Stromal cell of bone marrow (primary cell): Measurements from ENCODE around the gene ZFYVE28.

Source experiments
- DNase-seq: peaks from one replicate; pipeline ENCODE4 v3.0.0-alpha.2; 2012; ENCODE audit warnings: low read depth

Gene ZFYVE28

DNA sequence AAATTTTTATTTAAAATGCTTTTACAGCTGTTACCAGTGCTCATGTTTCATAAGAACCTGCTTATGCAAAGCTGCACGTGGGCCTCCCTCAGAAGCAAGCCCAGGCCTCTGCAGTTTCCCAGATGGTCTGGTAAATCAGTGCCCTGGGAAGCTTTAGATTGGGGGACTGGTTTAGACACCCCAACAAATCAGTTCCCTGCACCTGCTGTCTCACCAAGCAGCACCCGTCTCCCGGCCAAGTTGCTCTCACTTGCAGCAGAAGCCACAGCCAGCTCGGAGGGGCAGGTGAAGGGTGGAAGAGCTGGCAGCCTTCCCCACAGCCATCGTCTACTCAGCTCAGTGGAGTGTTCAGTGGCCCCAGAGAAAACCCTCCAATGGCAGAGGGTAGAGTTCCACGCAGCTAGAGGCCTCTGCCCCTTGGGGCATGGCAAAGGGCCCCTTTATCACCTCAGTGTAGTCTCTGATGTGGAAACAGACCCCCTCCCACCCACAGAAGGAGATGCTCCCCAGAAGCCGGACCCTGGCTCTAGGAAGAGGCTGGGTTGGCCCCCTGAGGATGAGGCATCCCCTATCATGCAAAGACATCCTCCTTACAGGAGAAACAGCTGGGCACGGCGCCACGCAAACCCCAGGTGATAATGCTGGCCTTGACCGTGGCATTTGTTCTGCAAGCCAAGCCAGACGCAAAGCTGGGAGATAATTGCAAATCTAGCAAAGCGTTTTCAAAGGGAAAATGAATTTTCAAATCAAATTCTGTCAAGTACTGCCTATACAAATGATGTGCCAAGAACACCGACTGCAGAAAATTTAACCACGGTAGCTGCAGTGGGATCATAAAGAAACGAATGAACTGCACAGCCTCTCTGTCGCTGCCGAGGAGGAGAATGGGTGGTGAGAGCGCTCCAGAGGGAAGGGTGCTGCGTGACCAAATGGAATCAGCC lies 51.9 kb downstream of the ZFYVE28 start:
- DNase-seq = no peak

DNA sequence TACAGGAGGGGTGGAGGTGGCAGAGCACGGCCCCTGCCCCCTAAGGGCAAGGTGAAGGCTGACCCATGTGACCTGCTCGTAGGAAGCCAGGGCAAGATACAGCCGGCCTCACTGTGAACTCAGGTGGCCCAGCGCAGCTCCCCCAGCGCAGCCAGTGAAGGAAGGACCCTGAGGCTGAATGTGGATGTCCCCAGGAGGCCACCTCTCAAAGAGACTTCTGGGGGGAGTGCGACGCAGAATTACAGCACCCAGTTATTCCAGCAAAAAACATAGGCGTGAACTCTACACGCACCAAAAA lies 52.6 kb downstream of the ZFYVE28 start:
- no peak for DNase-seq

DNA sequence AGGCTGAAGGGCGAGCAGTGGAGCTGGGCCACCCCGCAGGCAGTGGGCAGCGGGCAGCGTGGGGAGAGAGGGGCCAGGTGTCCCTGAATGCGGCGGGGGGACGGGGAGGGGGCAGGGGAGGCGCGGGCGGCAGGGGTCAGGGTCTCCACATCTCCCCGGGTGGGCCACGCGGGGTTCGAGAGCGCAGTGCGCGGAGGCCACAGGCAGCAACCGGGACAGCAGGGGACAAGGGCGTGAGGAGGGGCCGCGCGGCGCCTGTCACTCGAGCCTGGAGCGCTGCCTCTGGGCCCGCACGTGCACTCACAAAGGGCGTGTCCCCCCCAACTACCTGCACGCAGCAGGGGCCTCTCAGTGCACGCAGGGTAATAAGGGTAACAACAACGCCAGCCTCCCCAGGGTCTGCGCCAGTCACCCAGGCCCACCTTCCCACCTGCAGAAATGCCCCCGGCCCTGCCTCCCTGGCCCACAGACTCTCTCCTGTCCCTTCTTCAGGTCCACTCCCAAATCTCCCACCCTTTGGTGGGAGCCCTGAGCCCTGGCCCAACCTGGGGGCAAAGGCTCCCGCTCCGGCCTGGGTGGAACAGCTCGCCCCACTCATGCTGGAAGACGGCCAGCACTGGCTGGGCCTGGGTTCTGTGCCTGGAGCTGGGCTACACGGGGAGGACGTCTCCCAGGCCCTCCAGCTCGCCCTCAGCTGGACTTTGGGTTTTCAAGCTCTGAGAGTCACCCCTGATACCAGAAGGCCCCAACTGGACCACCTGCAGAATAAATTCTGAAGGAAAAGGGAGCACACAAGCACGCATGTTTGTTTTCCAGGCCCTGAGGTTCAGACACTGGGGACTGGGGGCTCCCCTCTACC lies 53.2 kb downstream of the ZFYVE28 start:
- DNase-seq = no peak

DNA sequence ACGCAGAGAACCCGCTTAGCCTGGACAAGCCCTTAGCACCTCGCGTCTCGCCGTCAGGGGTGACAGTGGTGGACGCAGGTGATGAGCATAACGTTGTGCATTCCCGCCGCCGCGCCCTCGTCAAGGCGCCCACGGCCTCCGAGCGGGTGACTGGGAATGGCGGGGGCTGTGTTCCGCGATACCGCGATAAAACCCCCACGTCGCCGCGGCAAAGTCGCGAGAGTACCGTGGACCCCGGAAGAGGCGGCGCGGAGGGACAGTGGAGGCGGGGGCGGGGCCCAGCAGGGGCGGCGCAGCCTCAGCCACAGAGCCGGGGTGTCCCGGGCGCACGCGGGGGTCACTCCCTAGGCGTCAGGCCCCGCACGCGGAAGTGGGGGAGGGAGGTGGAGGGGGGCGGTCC lies 53.8 kb downstream of the ZFYVE28 start:
- peak; percentile 41 for DNase-seq

DNA sequence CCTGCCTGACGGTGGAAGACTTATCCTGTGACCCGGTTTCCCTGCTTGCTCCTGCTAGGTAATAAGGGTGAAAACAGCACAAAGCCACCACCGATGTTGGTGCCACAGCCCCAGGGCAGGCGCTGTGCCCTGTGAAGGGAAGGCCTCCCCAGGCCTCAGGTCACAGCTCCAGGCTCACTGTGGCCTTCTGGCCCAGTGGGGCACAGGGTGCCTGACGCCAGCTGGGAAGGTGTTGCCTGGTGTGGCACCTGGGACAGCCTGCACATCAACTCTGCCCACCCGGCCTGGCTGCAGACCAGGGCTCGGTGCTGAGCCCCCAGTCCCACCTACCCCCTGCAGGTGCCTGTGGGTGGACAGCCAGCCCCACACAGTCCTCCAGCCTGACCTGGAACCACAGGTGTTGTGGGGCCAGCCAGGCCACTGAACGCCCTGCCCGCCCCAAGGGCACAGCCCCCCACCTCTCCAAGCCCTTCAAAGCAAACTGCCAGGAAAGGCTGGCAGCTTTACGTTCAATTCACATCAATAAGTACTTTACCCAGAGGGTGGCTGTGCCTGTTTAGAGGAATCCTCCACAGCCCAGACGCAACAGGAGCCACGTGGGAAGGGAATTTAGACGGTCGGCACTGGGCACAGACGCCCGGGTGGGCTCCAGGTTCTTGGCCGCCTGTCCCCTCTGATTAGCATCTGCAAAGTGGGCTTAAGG lies 54.3 kb downstream of the ZFYVE28 start:
- DNase-seq = no peak

DNA sequence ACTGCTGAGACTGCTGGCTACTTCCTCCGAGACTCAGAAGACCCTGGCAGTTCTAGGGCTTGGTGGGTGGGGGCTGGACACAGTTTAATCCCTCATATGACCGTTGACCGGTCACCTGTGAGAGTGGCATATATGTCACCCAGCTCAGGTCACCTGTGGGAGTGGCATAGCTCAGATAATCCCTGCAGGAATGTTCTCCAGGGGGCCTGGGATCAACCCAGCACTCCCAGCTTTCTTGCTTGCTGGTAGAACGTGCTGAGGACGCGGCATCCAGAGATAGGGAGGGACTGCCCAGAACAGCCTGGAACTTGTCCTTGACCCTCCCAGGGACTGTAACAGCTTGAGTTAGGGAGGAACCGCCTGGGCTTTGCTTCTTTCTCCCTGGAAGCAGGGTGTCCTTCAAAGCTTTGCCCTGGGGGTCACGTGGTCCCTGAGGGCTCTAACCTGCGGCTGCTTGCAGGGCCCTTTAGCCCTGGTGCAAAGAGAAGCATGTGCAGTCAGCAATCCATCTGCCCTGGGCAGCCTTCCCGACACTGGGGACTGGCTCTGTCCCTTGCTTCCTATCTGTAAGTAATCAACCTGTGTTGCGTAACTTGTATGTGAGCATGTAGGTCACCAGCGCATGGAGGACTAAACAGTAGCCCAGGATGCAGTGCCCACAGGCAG lies 55.3 kb downstream of the ZFYVE28 start:
- no peak for DNase-seq

DNA sequence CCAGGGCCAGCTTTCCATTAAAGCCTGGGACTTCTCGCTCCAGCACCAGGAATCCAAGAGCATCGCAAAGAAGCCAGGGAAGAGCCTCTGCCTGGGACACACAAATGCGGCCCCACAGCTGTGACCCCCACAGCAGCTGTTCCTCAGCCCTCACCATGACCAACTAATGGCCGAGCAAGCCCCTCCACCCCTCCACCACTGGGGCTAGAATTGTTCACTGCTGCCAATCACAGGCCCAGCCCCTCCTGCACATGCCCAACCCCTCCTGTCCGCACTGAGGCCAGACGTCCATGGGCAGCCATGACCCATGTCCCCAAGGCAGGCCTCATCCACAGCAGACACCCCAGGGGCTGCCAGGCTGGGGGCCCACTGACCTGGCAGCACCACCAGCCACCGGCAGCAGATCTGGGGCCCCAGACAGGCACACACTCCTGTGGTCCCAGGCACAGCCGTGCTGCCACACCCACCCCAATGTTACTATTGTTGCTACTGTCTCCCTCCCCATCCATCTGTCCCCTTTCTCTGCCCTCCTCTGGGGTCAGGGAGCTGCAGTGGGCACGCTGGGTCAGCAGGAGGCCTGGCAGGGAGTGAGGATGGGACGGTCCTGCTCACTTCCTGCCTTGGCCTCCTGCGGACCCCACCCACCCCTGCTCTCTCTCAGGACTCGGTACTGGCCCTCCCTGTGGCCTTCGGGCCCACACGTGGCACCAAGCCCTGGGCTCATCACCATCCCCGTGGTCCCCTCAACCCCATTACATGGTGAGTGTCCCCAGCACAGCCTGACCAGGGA lies 56.0 kb downstream of the ZFYVE28 start:
- DNase-seq = no peak

DNA sequence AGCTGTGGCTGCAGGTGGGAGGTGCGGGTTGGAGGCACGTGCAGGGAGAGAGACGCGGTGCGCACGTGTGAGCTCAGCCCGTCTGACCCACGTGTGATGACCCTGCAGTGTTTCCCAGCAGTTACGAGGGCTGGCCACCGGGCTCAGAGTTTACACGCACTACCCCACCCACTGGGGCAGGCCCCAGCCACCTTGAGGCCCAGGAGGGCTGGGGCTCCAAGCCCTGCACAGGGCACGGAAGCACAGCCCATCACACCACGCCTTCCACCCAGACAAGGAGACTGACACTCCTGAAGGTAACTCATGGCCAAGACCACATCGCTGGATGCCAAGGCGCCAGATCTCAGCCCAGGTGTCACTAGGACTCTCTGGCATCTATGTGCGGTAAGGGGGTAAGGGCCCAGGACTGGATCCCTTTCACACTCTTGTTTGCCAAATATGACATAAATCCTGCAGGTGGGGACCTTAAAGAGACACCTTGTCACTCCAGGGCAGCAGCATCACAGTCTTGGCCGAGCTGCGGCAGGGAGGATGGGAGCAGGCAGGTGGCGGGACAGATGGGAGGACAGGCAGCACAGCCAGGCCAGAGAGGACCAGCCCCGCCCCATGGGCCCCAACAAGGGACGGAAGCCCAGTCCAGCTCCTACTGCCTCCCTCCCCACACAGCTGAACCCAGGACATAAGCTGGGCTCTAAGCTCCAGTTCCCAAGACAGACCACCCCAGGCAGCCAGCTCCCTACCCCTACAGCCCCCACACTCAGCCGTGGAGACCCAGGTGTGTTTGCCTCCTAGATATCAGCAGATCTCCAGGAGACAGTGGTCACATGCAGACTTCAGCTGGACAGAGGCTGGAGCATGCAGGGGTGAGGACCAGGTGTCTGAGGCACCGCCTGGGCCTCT lies 56.8 kb downstream of the ZFYVE28 start:
- DNase-seq = no peak

DNA sequence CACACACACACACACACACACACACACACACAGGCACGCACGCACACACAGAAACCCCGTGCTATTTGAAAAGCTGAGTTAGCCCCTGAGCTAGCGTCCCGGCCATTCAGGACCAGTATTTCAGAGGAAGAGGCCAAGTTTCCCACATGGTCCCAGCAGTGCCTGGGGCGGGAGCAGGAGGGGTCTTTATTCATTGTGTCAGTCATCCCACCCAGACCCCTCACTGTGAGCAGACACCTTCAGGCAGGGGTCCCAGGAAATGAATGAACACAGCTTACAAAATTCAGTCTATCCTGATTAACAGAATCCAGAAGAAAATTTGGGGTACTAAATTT lies 58.1 kb downstream of the ZFYVE28 start:
- DNase-seq = no peak

DNA sequence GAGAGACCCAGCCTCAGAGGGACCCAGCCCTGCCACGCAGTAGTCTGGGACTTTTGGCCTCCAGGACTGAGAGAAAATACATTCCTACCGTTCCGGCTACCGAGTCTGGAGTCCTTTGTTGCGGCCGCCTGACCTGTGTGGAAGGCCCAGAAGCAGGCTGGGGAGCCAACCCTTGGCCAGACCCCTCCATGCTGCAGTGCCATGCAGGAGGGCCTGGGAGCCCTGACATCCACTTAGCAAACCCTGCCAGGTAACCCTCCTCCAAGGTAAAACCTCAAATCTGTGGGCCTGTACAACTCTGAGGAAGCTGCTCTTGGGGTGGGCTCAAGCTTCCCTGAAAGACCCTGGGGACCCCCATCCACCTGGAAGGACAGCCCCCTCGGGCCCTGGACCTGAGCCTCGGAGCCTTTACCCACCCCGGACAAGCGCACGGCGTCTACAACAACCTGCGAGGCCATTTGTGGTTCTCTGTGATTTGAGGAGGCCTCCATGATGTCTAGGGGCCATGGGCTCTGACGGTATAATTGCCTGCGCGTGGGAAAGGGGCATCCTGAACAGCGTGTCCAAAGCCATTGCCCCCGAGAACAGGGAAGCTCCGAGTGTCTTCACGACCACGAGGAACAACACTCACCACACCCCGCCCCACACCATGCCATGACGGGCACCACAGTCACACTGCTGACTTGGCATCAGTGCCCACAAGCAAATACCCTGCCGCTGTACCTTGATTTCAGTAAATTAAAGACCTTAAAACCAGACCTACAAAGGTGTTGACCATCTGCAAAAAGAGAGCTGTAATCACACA lies 58.7 kb downstream of the ZFYVE28 start:
- DNase-seq = no peak

DNA sequence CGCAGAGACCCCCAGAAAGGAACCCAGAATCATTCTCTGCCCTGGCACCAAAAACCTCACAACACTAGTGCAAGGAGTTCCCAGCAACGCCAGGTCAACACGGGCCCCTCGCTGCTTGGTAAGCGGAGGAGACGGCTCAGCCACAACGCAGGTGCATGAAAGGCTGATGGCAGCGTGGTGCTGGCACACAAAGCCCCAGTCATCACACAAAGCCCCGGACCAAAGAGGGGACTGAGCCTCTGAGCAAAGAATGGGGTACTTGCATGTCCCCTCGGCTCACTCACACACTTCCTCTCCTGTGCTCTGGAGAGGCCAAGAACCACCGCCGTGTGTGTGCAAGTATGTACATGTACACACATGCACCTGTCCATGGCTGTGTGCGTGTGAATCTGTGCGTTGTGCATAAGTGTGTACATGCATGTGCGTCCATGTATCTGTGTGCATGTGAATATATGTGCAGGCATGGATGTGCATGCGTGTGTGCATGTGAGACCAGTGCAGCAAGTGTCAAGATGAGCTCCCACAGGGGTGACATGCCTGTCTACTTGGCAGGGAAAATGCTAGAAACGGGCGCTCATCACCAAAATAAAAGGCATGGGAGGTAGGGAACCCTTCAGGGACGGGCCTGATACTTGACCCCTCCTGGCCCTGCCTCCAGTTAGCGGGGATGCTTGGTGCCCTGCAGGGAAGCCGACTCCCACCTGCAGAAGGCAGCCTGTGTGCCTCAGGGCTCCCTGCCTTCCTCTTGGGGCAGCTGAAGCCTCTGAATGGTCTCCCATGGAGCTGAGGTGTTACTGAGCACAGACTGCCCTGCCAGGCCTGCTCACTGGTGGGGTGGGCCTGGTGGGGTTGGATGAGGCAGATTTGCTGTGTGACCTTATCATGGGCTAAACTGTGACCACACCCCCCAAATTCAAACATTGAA lies 60.4 kb downstream of the ZFYVE28 start:
- DNase-seq = no peak

DNA sequence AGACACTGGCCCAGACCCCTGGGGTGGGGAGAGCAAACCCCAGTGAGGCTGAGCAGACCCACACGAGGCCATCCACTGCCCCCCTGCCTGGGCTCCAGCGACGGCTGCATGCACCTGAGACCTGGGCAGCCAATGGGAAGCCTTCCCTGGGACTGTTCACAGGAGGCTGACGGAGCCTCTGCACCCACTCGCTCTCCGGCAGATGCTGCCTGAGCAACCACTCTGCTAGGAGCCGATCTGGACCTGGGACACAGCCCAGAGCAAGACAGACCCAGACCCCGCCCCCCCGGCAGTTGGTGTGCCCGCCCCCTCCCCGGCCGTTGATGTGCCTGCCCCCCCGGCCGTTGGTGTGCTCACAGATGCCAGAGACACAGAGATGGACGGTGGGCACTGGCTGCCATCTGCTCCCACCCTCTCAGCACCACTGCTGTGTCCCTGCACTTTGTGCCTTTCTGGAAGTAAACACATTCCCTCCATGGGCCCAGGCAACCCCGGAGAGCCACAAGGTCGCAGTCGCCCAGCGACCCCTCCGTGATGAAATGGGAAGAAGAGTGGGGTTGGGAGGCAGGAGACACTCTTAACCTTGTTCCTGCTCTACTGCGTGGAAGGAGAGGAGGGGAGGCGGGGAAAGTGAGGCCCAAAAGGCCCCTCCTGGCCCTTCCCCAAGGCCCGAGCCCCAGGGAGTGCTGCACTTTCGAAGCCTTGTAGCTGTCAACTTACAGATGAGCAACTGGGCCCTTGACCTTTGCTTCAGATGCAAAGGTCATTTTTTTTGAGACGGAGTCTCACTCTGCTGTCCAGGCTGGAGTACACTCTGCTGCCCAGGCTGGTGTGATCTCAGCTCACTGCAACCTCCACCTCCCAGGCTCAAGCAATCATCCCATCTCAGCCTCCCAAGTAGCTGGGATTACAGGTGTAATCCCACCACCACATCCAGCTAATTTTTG lies 62.0 kb downstream of the ZFYVE28 start:
- no peak for DNase-seq

DNA sequence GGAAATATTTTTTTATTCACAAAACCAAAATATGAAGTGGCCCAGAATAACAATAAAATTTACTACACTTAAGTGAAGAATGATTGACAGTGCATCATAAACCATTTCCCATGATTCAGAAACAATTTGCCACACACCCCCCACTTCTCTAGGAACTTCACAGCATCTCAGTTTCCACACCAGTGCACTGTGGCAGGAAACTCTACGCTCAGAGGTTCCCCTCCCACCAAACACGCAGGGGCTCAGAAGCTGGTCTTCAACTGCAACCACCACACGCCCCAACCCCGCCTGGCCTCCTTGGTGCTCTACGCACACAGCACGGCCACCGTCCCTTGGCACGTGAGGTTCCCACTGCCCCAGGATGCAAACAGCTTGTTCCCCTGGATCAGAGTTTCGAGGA lies 63.7 kb downstream of the ZFYVE28 start:
- no peak for DNase-seq

DNA sequence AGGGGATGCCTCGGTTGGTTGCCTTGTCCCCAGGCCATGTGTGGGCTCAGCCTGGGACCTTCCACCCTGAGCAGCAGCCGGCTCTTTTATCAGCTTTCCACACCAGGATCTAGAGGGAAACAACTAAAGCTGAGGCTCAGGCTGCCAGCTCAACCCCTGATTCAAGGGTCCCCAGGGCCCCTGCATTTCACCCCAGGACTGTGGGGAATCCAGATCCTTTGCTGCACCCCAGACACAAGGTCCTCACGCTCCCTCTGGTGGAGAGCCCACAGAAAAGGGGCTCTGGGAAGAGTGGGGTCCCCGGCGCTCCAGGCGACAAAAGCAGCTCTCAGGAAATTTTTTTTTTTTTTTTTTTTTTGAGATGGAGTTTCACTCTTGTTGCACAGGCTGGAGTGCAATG lies 64.3 kb downstream of the ZFYVE28 start:
- DNase-seq = no peak

DNA sequence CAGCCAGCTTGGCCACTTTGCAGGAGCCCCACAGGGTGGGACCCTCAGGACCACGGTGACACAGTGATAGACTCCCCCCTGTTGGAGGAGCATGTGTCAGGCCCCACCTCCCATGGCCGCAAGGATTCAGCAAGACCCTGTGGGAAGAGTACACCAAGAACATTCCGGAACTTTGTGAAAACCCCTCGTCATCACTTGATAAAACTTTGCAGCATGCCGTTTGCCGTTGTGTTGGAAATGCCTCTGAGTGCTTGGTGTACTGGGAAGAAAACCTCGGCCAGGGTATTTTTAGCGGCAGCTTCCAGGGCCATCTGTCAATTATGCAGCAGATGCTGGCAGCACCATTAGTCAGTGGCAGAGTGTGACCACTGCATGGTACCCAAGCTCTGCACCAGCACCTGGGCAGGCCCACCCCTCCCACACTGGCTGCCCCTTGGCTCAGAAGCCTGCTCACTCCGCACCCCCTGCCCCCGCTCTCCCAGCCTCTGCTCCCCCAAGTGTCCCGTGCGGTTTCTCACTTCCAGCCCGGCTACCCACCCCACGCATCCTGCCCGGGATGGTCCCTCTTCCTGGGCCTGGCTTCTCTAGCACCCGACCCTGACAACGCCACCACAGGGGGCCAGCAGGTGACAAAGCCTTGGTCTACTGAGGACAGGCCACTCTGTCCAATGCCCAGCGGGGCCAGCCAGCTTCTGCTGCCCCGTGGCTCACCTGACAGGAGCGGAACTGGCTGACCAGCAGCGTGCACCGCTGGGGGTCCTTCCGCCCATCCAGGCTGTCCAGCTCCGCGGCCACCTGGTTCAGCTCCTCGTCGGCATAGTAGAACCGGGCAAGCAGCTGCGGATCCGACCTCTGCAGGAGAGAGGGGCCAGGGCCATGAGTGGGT lies 65.0 kb downstream of the ZFYVE28 start:
- no peak for DNase-seq

DNA sequence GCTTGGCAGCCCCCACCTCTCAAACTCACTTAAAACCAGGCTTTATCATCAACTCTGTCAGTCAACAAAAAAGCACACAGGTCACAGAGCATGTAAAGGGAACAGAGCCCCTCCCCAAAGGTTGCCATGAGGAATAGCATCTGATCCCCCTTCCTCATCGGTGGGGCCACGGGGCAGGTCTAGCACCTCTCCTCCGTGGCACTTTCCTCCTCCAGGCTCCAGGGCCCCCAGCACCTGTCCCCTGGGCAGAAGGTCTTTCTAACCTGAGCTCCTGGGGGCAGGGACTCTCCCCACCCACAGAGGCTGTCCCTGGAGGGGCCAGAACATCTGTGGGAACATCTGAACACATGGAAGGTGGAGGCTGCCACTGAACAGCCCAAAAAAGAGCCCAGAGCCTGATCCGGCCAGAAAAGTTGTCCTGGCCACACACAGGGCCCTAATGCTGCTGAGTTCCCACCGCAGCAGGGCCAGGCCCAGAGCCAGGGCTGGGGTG lies 65.7 kb downstream of the ZFYVE28 start:
- no peak for DNase-seq
